CD14-positive monocyte (primary cell): ENCODE data around the gene SQSTM1. TPM values are rescaled to one million over a fixed set of nuclear protein-coding genes. Genes with fewer than 3 reads are reported as not detected.

Experiments used
- DNase-seq, 3 donors: peaks; one replicate each; pipeline ENCODE4 v3.0.0-alpha.2; 2011 to 2022
- H2AFZ ChIP-seq: 2 replicates; pipeline ENCODE4 v1.6.0; 2012; ENCODE audit warnings: mild to moderate bottlenecking, low read depth, low read length, inconsistent platforms; ENCODE audit not compliant: insufficient read depth, poor library complexity, severe bottlenecking
- H3K27ac ChIP-seq, 2 donors: 1 replicate in 1 of 2; 2 replicates in 1 of 2; pipeline ENCODE4 v1.5.1; 2012 to 2013; ENCODE audit warnings: low read length in 2 of 2, control low read depth in 1 of 2, inconsistent platforms in 1 of 2, low read depth in 1 of 2, mild to moderate bottlenecking in 1 of 2
- H3K27me3 ChIP-seq, 2 donors: one replicate each; pipeline versions ENCODE4 v1.6.0 to v1.6.1; 2011 to 2013; ENCODE audit warnings: low read length in 2 of 2; ENCODE audit not compliant: control insufficient read depth in 2 of 2, insufficient read depth in 2 of 2
- H3K36me3 ChIP-seq, 2 donors: replicated peaks in 1 of 2; 1 replicate in 1 of 2; 2 replicates in 1 of 2; pipeline versions ENCODE4 v1.5.1 to v1.6.1; 2012 to 2013; ENCODE audit warnings: low read length in 2 of 2, control low read depth in 1 of 2, inconsistent platforms in 1 of 2, mild to moderate bottlenecking in 1 of 2; ENCODE audit not compliant: insufficient read depth in 2 of 2, control insufficient read depth in 1 of 2
- H3K4me1 ChIP-seq, 2 donors: 1 replicate in 1 of 2; 2 replicates in 1 of 2; pipeline versions ENCODE4 v1.5.1 to v1.6.1; 2012 to 2013; ENCODE audit warnings: low read length in 2 of 2, control low read depth in 1 of 2, inconsistent platforms in 1 of 2, mild to moderate bottlenecking in 1 of 2, moderate library complexity in 1 of 2; ENCODE audit not compliant: insufficient read depth in 2 of 2, control insufficient read depth in 1 of 2
- H3K4me2 ChIP-seq: replicated peaks from 2 replicates; pipeline ENCODE3; 2012; ENCODE audit warnings: low read length, moderate library complexity, mild to moderate bottlenecking; ENCODE audit not compliant: poor library complexity, severe bottlenecking; ENCODE audit errors: extremely low read depth
- H3K4me3 ChIP-seq, 3 experiments: fragments of 200-600 bp in 1 of 3; sonication (generic) in 1 of 3; replicated peaks in 1 of 3; 1 replicate in 2 of 3; 2 replicates in 1 of 3; pipeline ENCODE4 v1.5.1; 2011 to 2013; ENCODE audit warnings: low read length in 3 of 3, mild to moderate bottlenecking in 3 of 3, control low read depth in 2 of 3, low read depth in 2 of 3, inconsistent platforms in 1 of 3, moderate library complexity in 1 of 3
- H3K79me2 ChIP-seq: 2 replicates; pipeline ENCODE4 v1.6.0; 2012; ENCODE audit warnings: mild to moderate bottlenecking, control low read depth, inconsistent platforms, low read length, moderate library complexity; ENCODE audit not compliant: insufficient read depth
- H3K9ac ChIP-seq: 2 replicates; pipeline ENCODE4 v1.6.0; 2017; ENCODE audit warnings: low read length, mild to moderate bottlenecking; ENCODE audit not compliant: insufficient read depth, poor library complexity, severe bottlenecking
- H3K9me3 ChIP-seq, 2 donors: replicated peaks in 1 of 2; 1 replicate in 1 of 2; 2 replicates in 1 of 2; pipeline versions ENCODE4 v1.5.1 to v1.6.1; 2012 to 2013; ENCODE audit warnings: low read length in 2 of 2, control low read depth in 1 of 2; ENCODE audit not compliant: control insufficient read depth in 1 of 2, insufficient read depth in 1 of 2
- H4K20me1 ChIP-seq: 2 replicates; pipeline ENCODE4 v1.6.0; 2012; ENCODE audit warnings: mild to moderate bottlenecking, low read length, control low read depth, moderate library complexity; ENCODE audit not compliant: insufficient read depth
- H3K27ac Mint-ChIP-seq, 7 donors: one replicate each; pipeline ENCODE4 v1.8.0; 2020; ENCODE audit warnings: mild to moderate bottlenecking in 7 of 7, mixed read lengths in 7 of 7, moderate library complexity in 6 of 7, inconsistent platforms in 2 of 7
- H3K27me3 Mint-ChIP-seq, 3 donors: one replicate each; pipeline ENCODE4 v1.8.0; 2021 to 2022; ENCODE audit warnings: low read depth in 3 of 3, mild to moderate bottlenecking in 3 of 3, mixed read lengths in 3 of 3, moderate library complexity in 3 of 3, inconsistent platforms in 1 of 3
- H3K36me3 Mint-ChIP-seq, 2 donors: one replicate each; pipeline ENCODE4 v1.8.0; 2020; ENCODE audit warnings: mixed read lengths in 2 of 2, inconsistent platforms in 1 of 2, mild to moderate bottlenecking in 1 of 2
- H3K4me1 Mint-ChIP-seq: one replicate; pipeline ENCODE4 v1.8.0; 2020; ENCODE audit warnings: mild to moderate bottlenecking, mixed read lengths
- H3K4me3 Mint-ChIP-seq, 2 donors: one replicate each; pipeline ENCODE4 v1.8.0; 2020; ENCODE audit warnings: mild to moderate bottlenecking in 2 of 2, mixed read lengths in 2 of 2, moderate library complexity in 1 of 2
- H3K9me3 Mint-ChIP-seq, 7 donors: one replicate each; pipeline ENCODE4 v1.8.0; 2020 to 2022; ENCODE audit warnings: mixed read lengths in 7 of 7, mild to moderate bottlenecking in 6 of 7, moderate library complexity in 6 of 7, inconsistent platforms in 2 of 7
- CTCF ChIP-seq: fragments of 200-600 bp; IDR thresholded peaks from one replicate; pipeline ENCODE4 v1.8.0; 2022; ENCODE audit warnings: antibody characterized with exemption, mild to moderate bottlenecking
- WGBS: methylation state at CpG from one replicate; pipeline ENCODE4 v1.1.5; 2013; ENCODE audit warnings: missing lambda C conversion rate; ENCODE audit not compliant: insufficient coverage; 5-methylcytosine and 5-hydroxymethylcytosine counted together
- intact Hi-C, 2 donors: fragments of 100-400 bp; cut with micrococcal nuclease; formaldehyde crosslinking; loops; one replicate each; pipeline versions ENCODE4 v1.15.0 to v1.15.1; 2023
- polyA minus RNA-seq: library from RNA; depleted of rRNA, polyadenylated mRNA; stranded (reverse); fragments of >200 nt; gene quantifications from 2 replicates; pipeline ENCODE4 v1.2.3, GENCODE V29; 2012
- polyA plus RNA-seq, 3 donors: library from polyadenylated mRNA; depleted of rRNA in 1 of 3; unstranded in 2 of 3; stranded (reverse) in 1 of 3; fragments of 300-500 nt in 2 of 3; fragments of >200 nt in 1 of 3; fragmentation: Illumina TruSeq in 2 of 3; gene quantifications; 1 replicate in 2 of 3; 2 replicates in 1 of 3; pipeline ENCODE4 v1.2.3, GENCODE V29; 2012 to 2021
- total RNA-seq, 12 experiments: library from RNA in 1 of 12; stranded (reverse) in 1 of 12; fragments of 120-200 nt in 1 of 12; gene quantifications; one replicate each; pipeline ENCODE4 v1.2.4 and lab custom pipeline; 2013 to 2026; ENCODE audit warnings: mixed read lengths in 6 of 12, inconsistent platforms in 1 of 12

Gene SQSTM1
- 285 TPM for total RNA-seq (2013)
- 100 to 1,000 TPM; 182 to 312 (median 275) TPM for polyA plus RNA-seq
- polyA minus RNA-seq: 323 and 656 TPM in 2 replicates
- total RNA-seq (lab: John Stamatoyannopoulos, UW): 555 to 2,353 (median 920) reads per million in 11 experiments

GRCh38 chr5:179820483-179821297 is at the start of gene SQSTM1:
TSS of gene SQSTM1 (plus strand) at chr5:179820905. CDS start at chr5:179820937, 32 bp downstream.
- DNase-seq: peak; percentile 76 to 80 (median 80)
- Histone ChIP-seq H3K27me3 (no peaks in the 10 kb centered on the region), H3K4me1 (peaks cover 51 to 69% of the 10 kb centered on the region in 2 donors), H3K27ac (peak within 1 kb of the TSS; percentile 90 to 98), H3K4me3 (peak within 1 kb of the TSS; percentile 87 to 99 (median 87)), H3K9me3 (no peaks in the 10 kb centered on the region), H3K79me2 (peaks cover 55% of the 10 kb centered on the region), H3K36me3 (peaks cover 33 to 34% of the 10 kb centered on the region in 2 donors), H3K4me2 (peak within 1 kb of the TSS; percentile 96), H3K9ac (peak within 1 kb of the TSS; percentile 100), H4K20me1 (peaks cover 49% of the 10 kb centered on the region), H2AFZ (peak within 1 kb of the TSS; percentile 42)
- Mint-ChIP-seq H3K9me3 (peaks cover 0 to 3% (median 0%) of the 10 kb centered on the region in 7 donors), H3K27me3 (peaks cover 9 to 17% (median 15%) of the 10 kb centered on the region in 3 donors), H3K4me1 (peaks cover 57% of the 10 kb centered on the region), H3K36me3 (peaks cover 39 to 41% of the 10 kb centered on the region in 2 donors), H3K27ac (peak within 1 kb of the TSS; percentile 96 to 99 (median 98)), H3K4me3 (peak within 1 kb of the TSS; percentile 93 to 94)
- WGBS: under 1% methylated on average over 81 of the region's 81 CpGs
- TF ChIP-seq CTCF: no peak
- intact Hi-C loops: loop anchor here (2.0 to 10.0 kb wide), 4 partner anchors 14 to 196 kb away; partner anchors contain the start of genes HNRNPH1 (in 1 of the 2) and MGAT4B (in 1 of the 2)

- H3K4me1 Mint-ChIP-seq: peaks cover 83% of the 10 kb centered on the region
- Histone ChIP-seq H3K27me3 (no peaks in the 10 kb centered on the region), H3K9ac (no peak overlapping the region), H3K9me3 (no peaks in the 10 kb centered on the region), H2AFZ (no peak overlapping the region), H3K27ac (peak overlapping the region in 1 of 2 donors; percentile 52), H3K4me1 (peaks cover 76 to 93% of the 10 kb centered on the region in 2 donors), H4K20me1 (peaks cover 95% of the 10 kb centered on the region), H3K4me3 (no peak overlapping the region), H3K4me2 (no peak overlapping the region), H3K79me2 (peaks cover 86% of the 10 kb centered on the region), H3K36me3 (peaks cover 41 to 73% of the 10 kb centered on the region in 2 donors)
- no peak for TF ChIP-seq CTCF
- no peak overlapping the region for H3K4me3 Mint-ChIP-seq
- intact Hi-C loops: no loop called here
- H3K36me3 Mint-ChIP-seq: peaks cover 68 to 86% of the 10 kb centered on the region in 2 donors
- no peaks in the 10 kb centered on the region for H3K9me3 Mint-ChIP-seq
- DNase-seq: no peak
- WGBS: 48% methylated on average over 3 of the region's 4 CpGs
- H3K27me3 Mint-ChIP-seq: no peaks in the 10 kb centered on the region
- peak overlapping the region; percentile 50 to 89 (median 84) for H3K27ac Mint-ChIP-seq
Observed at GRCh38 chr5:179771311-179771895, 49.3 kb upstream of the SQSTM1 start.
